ENCODE data around the gene OGA.

Gene OGA

GRCh38 chr10:101773923-101774588 lies 44.2 kb downstream of the OGA start:
- no peak for DNase-seq

- DNase-seq = no peak
Observed at GRCh38 chr10:101772895-101773761, 45.1 kb downstream of the OGA start.

- DNase-seq = no peak
Observed at GRCh38 chr10:101772017-101772894, 46.0 kb downstream of the OGA start.

- no peak for DNase-seq
Observed at GRCh38 chr10:101771380-101771779, 46.9 kb downstream of the OGA start.

- no peak for DNase-seq
Observed at GRCh38 chr10:101770331-101771215, 47.7 kb downstream of the OGA start.

- DNase-seq = no peak
Observed at GRCh38 chr10:101769541-101770180, 48.6 kb downstream of the OGA start.

GRCh38 chr10:101768791-101769170 lies 49.5 kb downstream of the OGA start:
- DNase-seq = no peak

GRCh38 chr10:101767966-101768790 lies 50.1 kb downstream of the OGA start:
- no peak for DNase-seq

- DNase-seq = peak; percentile 3
Observed at GRCh38 chr10:101767600-101767945, 50.7 kb downstream of the OGA start.

- DNase-seq = no peak
Observed at GRCh38 chr10:101766753-101767599, 51.3 kb downstream of the OGA start.

- no peak for DNase-seq
Observed at GRCh38 chr10:101766306-101766705, 51.9 kb downstream of the OGA start.

GRCh38 chr10:101763141-101763846 lies 55.0 kb downstream of the OGA start:
- DNase-seq = no peak

GRCh38 chr10:101762736-101763135 lies 55.5 kb downstream of the OGA start:
- no peak for DNase-seq

GRCh38 chr10:101761226-101761625 lies 57.0 kb downstream of the OGA start:
- no peak for DNase-seq

GRCh38 chr10:101760510-101760909 lies 57.7 kb downstream of the OGA start:
- DNase-seq = no peak

- DNase-seq = no peak
Observed at GRCh38 chr10:101759309-101760247, 58.7 kb downstream of the OGA start.

- no peak for DNase-seq
Observed at GRCh38 chr10:101758858-101759257, 59.4 kb downstream of the OGA start.

GRCh38 chr10:101752241-101752640 lies 66.0 kb downstream of the OGA start:
- DNase-seq = no peak
